Posterior cingulate gyrus (tissue), 11 donors: ENCODE data around the gene BRWD1.

Source experiments
- DNase-seq, 10 donors: peaks; one replicate each; pipeline versions ENCODE4 v3.0.0 to v3.0.0-alpha.2; 2020 to 2021; ENCODE audit warnings: mixed read lengths in 3 of 10
- intact Hi-C: fragments of 100-400 bp; cut with DNase I; formaldehyde crosslinking; loops from one replicate; pipeline ENCODE4 v1.15.1; 2023

BRWD1 gene

GRCh38 chr21:39313571-39314142 is at the start of gene BRWD1:
BRWD1 (minus strand) TSS chr21:39313632; CDS start chr21:39313491, 141 bp downstream.
- intact Hi-C loops: loop anchor here (1.0 to 5.0 kb wide), 4 partner anchors 35 to 131 kb away; partner anchors contain the start of genes HMGN1 and PSMG1
- peak; percentile 61 to 96 (median 71) for DNase-seq

GRCh38 chr21:39362733-39363132 is 49.3 kb upstream of the BRWD1 start:
- no peak for DNase-seq
- intact Hi-C loops: no loop called here

- no peak for DNase-seq
- intact Hi-C loops: no loop called here
Observed at GRCh38 chr21:39359382-39359781, 46.0 kb upstream of the BRWD1 start.

- no peak for DNase-seq
- intact Hi-C loops: no loop called here
Observed at GRCh38 chr21:39353295-39353694, 39.9 kb upstream of the BRWD1 start.

GRCh38 chr21:39350094-39351005 is 36.9 kb upstream of the BRWD1 start:
- DNase-seq: peak in 1 of 10 donors; percentile 25
- intact Hi-C loops: no loop called here

- intact Hi-C loops: loop anchor here (1.0 to 2.0 kb wide), 2 partner anchors 37 to 39 kb away; partner anchors contain the start of gene BRWD1
- DNase-seq: peak; percentile 94 to 99 (median 96)
Observed at GRCh38 chr21:39349211-39350093, 36.0 kb upstream of the BRWD1 start.

DNA sequence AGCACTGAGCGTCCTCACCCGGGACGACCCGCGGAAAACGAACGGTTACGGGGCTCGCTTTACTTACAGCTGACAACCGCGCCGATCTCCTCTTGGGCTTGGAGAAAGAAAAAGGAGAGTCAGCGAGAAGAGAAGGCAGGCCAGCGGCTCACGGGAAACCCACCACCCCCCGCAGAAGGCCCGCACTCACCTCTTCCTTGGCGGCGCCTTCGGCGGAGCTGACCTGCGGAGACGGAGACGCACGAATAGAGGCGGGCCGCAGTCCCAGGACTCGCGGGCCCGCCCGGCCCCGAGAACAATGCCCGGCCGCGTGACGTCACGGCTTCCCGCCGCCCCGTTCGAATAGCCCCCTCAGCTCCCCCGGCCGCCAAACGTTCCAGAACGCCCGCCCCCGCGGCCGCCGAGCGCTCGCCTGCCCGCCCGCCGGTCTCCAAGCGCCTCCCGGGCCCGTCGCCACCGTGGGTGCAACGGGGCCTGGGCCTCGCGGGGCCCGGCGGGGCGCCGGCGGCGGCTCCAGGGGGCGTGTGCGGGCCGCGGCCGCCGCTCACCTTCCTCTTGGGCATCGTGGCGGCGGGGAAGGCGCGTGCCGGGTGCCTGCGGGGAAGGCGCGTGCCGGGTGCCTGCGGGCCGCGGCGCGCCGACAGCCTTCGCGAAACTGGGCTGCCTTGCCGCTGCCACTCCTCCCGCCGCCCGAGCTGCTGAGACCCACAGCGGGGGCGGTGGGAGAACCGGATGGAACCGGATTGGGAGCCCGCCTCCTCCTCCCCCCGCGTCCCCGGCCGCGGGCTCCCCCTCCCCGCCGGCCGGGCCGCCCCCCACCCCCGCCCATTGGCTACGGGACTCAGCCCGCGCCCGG is 35.2 kb upstream of the BRWD1 start, which contains the start of gene HMGN1:
HMGN1 (minus strand) TSS at position 734 of the 856 bp plus-strand sequence; CDS start at position 563, 171 bp downstream.
- peak; percentile 63 to 95 (median 78) for DNase-seq
- intact Hi-C loops: loop anchor here (1.0 to 2.0 kb wide), 2 partner anchors 36 to 40 kb away; partner anchors contain the start of gene BRWD1

- no peak for DNase-seq
- intact Hi-C loops: loop anchor here (2.0 kb wide), 1 partner anchor 35 kb away; the partner anchor contains the start of gene BRWD1
Observed at GRCh38 chr21:39348040-39348354, 34.6 kb upstream of the BRWD1 start.

GRCh38 chr21:39347537-39347936 is 34.1 kb upstream of the BRWD1 start:
- intact Hi-C loops: no loop called here
- DNase-seq: no peak

DNA sequence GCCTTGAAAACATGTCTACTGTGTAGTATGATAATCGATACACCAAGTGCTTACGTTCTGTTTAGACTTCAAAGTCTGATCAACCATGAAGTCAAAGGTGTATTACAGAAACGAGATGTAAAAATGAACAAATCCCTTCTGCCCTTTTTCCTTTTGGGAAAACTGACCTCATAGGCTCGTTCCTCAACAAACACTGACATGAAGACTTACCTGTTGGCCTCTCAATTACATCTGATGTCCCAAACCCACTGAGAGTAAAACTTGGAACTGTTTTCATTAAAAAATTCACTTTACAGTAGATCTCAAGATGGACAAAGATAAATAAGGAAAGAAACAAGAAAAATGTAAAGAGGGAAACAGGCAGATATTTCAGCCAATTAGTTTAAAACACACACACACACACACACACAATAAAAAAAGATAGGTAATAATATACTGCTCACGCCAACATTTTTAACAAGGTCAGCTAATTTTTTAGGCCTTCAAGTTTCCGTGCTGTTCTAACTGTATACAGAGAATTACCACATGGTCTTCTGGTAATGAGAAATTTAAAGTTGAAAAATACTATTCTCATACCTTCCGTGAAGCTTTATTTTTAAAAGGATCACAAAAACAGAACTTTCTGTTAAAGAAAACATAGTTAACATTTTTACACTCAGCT is 33.4 kb upstream of the BRWD1 start:
- DNase-seq: no peak
- intact Hi-C loops: no loop called here

DNA sequence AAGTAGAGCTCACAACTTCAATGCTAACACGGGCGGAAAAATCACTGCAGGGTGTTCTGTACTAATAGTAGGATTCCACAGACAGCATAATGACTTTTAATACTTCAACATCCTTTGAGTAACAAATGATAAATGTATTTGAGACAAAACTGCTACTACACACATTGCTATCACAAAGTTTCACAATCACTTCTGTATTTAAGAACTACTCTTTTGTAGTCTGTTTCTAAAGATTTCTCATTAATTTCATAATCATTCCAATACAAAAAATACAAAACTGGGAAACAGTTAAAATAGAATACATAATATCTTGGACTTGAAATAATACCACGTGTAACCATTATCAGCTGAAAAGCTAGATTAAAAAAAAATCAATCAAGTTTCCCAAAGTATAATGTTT is 32.8 kb upstream of the BRWD1 start:
- intact Hi-C loops: no loop called here
- DNase-seq: no peak

GRCh38 chr21:39345440-39345839 is 32.0 kb upstream of the BRWD1 start:
- no peak for DNase-seq
- intact Hi-C loops: no loop called here

- DNase-seq: no peak
- intact Hi-C loops: no loop called here
Observed at GRCh38 chr21:39344848-39345247, 31.4 kb upstream of the BRWD1 start.

DNA sequence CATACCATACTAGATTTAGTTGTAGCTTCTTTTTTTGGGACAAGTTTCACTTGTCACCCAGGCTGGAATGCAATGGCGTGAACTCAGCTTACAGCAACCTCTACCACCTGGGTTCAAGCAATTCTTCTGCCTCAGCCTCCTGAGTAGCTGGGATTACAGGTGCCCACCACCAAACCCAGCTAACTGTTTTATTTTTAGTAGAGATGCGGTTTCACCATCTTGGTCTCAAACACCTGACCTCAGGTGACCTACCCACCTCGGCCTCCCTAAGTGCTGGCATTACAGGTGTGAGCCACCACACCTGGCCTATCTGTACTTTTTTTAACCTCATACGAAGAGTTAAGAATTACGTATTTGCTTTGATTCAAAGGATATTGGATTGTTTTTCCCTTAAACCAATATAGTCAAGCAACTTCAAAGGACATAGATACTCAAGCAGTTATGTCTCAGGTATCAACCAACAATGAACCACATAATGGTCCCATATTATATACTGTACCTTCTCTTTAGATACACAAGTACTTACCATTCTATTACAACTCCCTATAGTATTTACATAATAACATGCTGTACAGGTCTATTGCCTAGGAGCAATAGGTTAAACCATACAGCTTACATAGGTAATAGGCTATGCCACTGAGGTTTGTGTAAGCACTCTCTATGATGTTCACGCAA is 28.0 kb upstream of the BRWD1 start:
- DNase-seq: no peak
- intact Hi-C loops: no loop called here

DNA sequence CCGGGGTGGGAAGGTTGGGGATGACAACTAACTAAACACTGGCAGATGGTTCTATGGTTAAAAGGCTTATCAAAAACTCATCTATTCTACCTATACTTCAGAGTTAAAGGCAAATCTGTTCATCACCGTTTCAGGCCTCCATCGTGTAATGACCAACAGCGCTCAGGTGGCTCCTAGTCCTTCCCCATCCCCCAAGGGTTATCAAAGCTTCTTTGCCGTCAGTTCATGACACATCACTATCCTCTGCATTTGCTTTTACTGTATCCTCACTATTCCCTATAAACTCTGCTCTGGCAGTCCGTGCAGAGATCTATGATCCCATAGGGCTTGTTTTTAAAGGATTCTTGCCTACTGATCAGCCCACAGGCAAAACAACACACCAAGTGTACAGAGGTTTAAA is 27.3 kb upstream of the BRWD1 start:
- intact Hi-C loops: no loop called here
- no peak for DNase-seq

GRCh38 chr21:39339231-39339630 is 25.8 kb upstream of the BRWD1 start:
- no peak for DNase-seq
- intact Hi-C loops: no loop called here

- DNase-seq: no peak
- intact Hi-C loops: no loop called here
Observed at GRCh38 chr21:39336457-39337008, 23.1 kb upstream of the BRWD1 start.

DNA sequence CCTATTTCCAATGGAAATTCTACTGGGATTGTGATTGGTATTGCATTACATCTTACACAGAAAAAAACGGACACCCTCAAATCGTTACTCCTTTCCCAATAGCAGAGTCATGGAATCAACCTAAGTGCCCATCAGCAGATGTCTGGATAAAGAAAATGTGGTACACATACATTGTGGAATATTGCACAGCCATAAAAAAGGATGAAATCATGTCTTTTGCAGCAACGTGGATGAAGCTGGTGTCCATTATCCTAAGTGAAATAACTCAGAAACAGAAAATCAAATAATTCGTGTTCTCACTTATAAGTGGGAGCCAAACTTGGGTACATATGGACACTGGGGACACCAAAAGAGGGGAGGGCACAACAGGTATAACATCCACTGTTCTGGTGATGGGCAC is 21.2 kb upstream of the BRWD1 start:
- intact Hi-C loops: no loop called here
- no peak for DNase-seq
